Testis (tissue), 3 donors: ENCODE results near the gene ST8SIA6. TPM values are rescaled to one million over a fixed set of nuclear protein-coding genes. Genes with fewer than 3 reads are reported as not detected.
A peak's percentile ranks its signal among the peaks of the same experiment; 100 is the strongest.

Experiments used
- DNase-seq: peaks from one replicate; pipeline ENCODE4 v3.0.0-alpha.2; 2019
- H3K27ac ChIP-seq, 2 donors: fragments of 200-600 bp; sonication (generic); one replicate each; pipeline ENCODE4 v1.5.1; 2019
- H3K27me3 ChIP-seq: fragments of 200-600 bp; sonication (generic); one replicate; pipeline ENCODE4 v1.5.1; 2019
- H3K36me3 ChIP-seq: fragments of 200-600 bp; sonication (generic); one replicate; pipeline ENCODE4 v1.5.1; 2017; ENCODE audit warnings: low read depth; ENCODE audit errors: missing control alignments
- H3K4me1 ChIP-seq: fragments of 200-600 bp; sonication (generic); one replicate; pipeline ENCODE4 v1.5.1; 2019
- H3K4me3 ChIP-seq, 2 donors: fragments of 200-600 bp; sonication (generic); one replicate each; pipeline ENCODE4 v1.5.1; 2017 to 2019
- H3K9me3 ChIP-seq: fragments of 200-600 bp; sonication (generic); one replicate; pipeline ENCODE4 v1.5.1; 2017
- POLR2A ChIP-seq: fragments of 450-650 bp; IDR thresholded peaks from one replicate; pipeline ENCODE4 v1.6.1; 2017; ENCODE audit warnings: antibody characterized with exemption, mild to moderate bottlenecking, moderate library complexity
- WGBS, 2 donors: methylation state at CpG; one replicate each; pipeline ENCODE4 v1.1.5; 2018; 5-methylcytosine and 5-hydroxymethylcytosine counted together
- intact Hi-C: fragments of 100-400 bp; cut with DNase I; formaldehyde crosslinking; loops from one replicate; pipeline ENCODE4 v1.15.1; 2023; ENCODE audit warnings: low total_unique reads
- polyA plus RNA-seq: library from polyadenylated mRNA; stranded (reverse); fragments of 350-450 nt; fragmentation: Illumina TruSeq; extraction: RNeasy Lipid Tissue Mini Kit (QIAGEN cat#74804); gene quantifications from one replicate; pipeline ENCODE4 v1.2.3, GENCODE V29; 2014; ENCODE audit warnings: low read depth, low replicate concordance; ENCODE audit not compliant: insufficient read depth
- total RNA-seq, 2 donors: library from RNA; depleted of rRNA; stranded (reverse); fragments of >200 nt; gene quantifications; one replicate each; pipeline ENCODE4 v1.2.3, GENCODE V29; 2016
- TF ChIP-seq, protein P1 (sequence below), 3 experiments: fragments of 450-650 bp in 2 of 3; fragments of 200-600 bp in 1 of 3; sonication (generic) in 1 of 3; IDR thresholded peaks; one replicate each; pipeline ENCODE4 v1.5.1; 2016 to 2019; ENCODE audit warnings: antibody characterized with exemption in 3 of 3, mild to moderate bottlenecking in 2 of 3, moderate library complexity in 1 of 3

ST8SIA6 gene
- total and polyA plus RNA-seq, 3 donors from 2014 or later = 0.84 to 1.6 (median 0.87) TPM

- DNase-seq = no peak
- no peak overlapping the region for H3K27ac ChIP-seq
- H3K4me1 ChIP-seq = no peaks in the 10 kb centered on the region
- H3K36me3 ChIP-seq = no peaks in the 10 kb centered on the region
- no peaks in the 10 kb centered on the region for H3K27me3 ChIP-seq
- no peak overlapping the region for H3K4me3 ChIP-seq
- TF ChIP-seq, protein P1, sequence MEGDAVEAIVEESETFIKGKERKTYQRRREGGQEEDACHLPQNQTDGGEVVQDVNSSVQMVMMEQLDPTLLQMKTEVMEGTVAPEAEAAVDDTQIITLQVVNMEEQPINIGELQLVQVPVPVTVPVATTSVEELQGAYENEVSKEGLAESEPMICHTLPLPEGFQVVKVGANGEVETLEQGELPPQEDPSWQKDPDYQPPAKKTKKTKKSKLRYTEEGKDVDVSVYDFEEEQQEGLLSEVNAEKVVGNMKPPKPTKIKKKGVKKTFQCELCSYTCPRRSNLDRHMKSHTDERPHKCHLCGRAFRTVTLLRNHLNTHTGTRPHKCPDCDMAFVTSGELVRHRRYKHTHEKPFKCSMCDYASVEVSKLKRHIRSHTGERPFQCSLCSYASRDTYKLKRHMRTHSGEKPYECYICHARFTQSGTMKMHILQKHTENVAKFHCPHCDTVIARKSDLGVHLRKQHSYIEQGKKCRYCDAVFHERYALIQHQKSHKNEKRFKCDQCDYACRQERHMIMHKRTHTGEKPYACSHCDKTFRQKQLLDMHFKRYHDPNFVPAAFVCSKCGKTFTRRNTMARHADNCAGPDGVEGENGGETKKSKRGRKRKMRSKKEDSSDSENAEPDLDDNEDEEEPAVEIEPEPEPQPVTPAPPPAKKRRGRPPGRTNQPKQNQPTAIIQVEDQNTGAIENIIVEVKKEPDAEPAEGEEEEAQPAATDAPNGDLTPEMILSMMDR (IDR thresholded peaks at IDR 0.05) = no peak
- TF ChIP-seq POLR2A = no peak
- intact Hi-C loops = no loop called here
- no peaks in the 10 kb centered on the region for H3K9me3 ChIP-seq
Observed at GRCh38 chr10:17460756-17461155, 6.4 kb upstream of the ST8SIA6 start.

DNA sequence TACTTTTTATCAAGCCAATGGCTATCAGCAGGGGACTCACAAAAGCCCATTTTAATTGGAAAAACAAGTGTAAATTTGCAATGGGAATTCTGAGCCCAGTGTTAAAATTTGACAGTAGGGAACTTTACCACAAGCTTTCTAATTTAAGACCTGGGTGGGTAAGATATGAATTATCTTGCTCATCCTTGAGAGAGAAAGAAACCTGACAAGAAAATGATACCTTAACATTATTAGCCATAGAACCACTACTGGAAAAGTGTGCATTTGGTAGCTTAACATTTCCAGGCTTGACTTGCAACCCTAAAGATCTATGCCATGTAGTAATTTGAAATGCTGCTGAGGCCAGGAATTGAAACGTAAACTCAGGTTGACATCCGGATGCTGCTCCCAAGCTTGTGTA, 2.7 kb upstream of the ST8SIA6 start:
- intact Hi-C loops = no loop called here
- H3K36me3 ChIP-seq = no peaks in the 10 kb centered on the region
- no peak overlapping the region for H3K27ac ChIP-seq
- H3K4me1 ChIP-seq = peaks cover 3% of the 10 kb centered on the region
- no peaks in the 10 kb centered on the region for H3K9me3 ChIP-seq
- H3K4me3 ChIP-seq = no peak overlapping the region
- no peak for TF ChIP-seq POLR2A
- TF ChIP-seq, protein P1 (IDR thresholded peaks at IDR 0.05) = no peak
- no peaks in the 10 kb centered on the region for H3K27me3 ChIP-seq
- DNase-seq = no peak
- WGBS, 2 donors = 91 to 95% methylated on average over 2 of the region's 2 CpGs

- Histone ChIP-seq H3K27ac (no peak overlapping the region), H3K4me1 (peaks cover 3% of the 10 kb centered on the region), H3K27me3 (no peaks in the 10 kb centered on the region), H3K9me3 (no peaks in the 10 kb centered on the region), H3K36me3 (no peaks in the 10 kb centered on the region), H3K4me3 (no peak overlapping the region)
- TF ChIP-seq, protein P1 (IDR thresholded peaks at IDR 0.05) = no peak
- no peak for TF ChIP-seq POLR2A
- 92 to 93% methylated on average over 2 of the region's 2 CpGs for WGBS, 2 donors
- no peak for DNase-seq
- intact Hi-C loops = no loop called here
Observed at GRCh38 chr10:17456032-17456548, 1.7 kb upstream of the ST8SIA6 start.

GRCh38 chr10:17455015-17455520, 673 bp upstream of the ST8SIA6 start:
- no peaks in the 10 kb centered on the region for H3K36me3 ChIP-seq
- intact Hi-C loops = no loop called here
- H3K27me3 ChIP-seq = no peaks in the 10 kb centered on the region
- no peaks in the 10 kb centered on the region for H3K9me3 ChIP-seq
- DNase-seq = no peak
- peaks cover 3% of the 10 kb centered on the region for H3K4me1 ChIP-seq
- H3K4me3 ChIP-seq = peak overlapping the region in 1 of 2 donors; percentile 18
- TF ChIP-seq, protein P1 (IDR thresholded peaks at IDR 0.05) = no peak
- no peak for TF ChIP-seq POLR2A
- no peak overlapping the region for H3K27ac ChIP-seq
- 55 to 85% methylated on average over 1 to 2 of the region's 2 CpGs for WGBS, 2 donors
